ENCODE results near the gene LAMA3. TPM values are rescaled to one million over a fixed set of nuclear protein-coding genes. Genes with fewer than 3 reads are reported as not detected.

The LAMA3 gene
- total and polyA plus RNA-seq, 2 experiments from 2014 or later = 3.9 to 4.9 TPM

GRCh38 chr18:23826850-23827620 is 137.8 kb downstream of the LAMA3 start (continued):
- TF ChIP-seq ZNF331 (CRISPR knock-in tag; IDR thresholded peaks at IDR 0.05; ENCODE audit: low read depth) = no peak
- no peak for TF ChIP-seq ZNF462 (CRISPR knock-in tag; IDR thresholded peaks at IDR 0.05)

GRCh38 chr18:23827681-23828080 is 138.4 kb downstream of the LAMA3 start:
- ATAC-seq (no peak), DNase-seq (ENCODE audit: low spot score) (no peak)
- Histone ChIP-seq H2AFZ (no peak overlapping the region), H4K20me1 (replicated peaks; ENCODE audit: insufficient read depth) (no peaks in the 10 kb centered on the region), H3F3A (replicated peaks; ENCODE audit: low read depth) (no peaks in the 10 kb centered on the region), H3K79me2 (replicated peaks; ENCODE audit: insufficient read depth) (no peaks in the 10 kb centered on the region), H3K9me2 (ENCODE audit: insufficient read depth) (no peaks in the 10 kb centered on the region; the same call in 1 of the 2 replicates), H3K4me2 (no peak overlapping the region), H3K36me3 (ENCODE audit: insufficient read depth) (no peaks in the 10 kb centered on the region), H3K4me3 (no peak overlapping the region), H3K27ac (ENCODE audit: low read depth) (no peak overlapping the region), H3K27me3 (ENCODE audit: insufficient read depth) (no peaks in the 10 kb centered on the region), H3K4me1 (ENCODE audit: insufficient read depth) (peaks cover 10% of the 10 kb centered on the region)
- Mint-ChIP-seq H3K4me1 (peaks cover 3% of the 10 kb centered on the region; the same call in 2 of the 3 replicates), H3K27me3 (ENCODE audit: insufficient read depth, low read depth, poor library complexity) (no peaks in the 10 kb centered on the region), H3K27ac (no peak overlapping the region), H3K36me3 (ENCODE audit: low read depth) (no peaks in the 10 kb centered on the region), H3K9me3 (no peaks in the 10 kb centered on the region), H3K4me3 (no peak overlapping the region)
- TF ChIP-seq NANOG (IDR thresholded peaks at IDR 0.05; ENCODE audit: borderline replicate concordance) = no peak
- no peak for TF ChIP-seq ZNF114 (CRISPR knock-in tag; IDR thresholded peaks at IDR 0.05)
- TF ChIP-seq JUNB (IDR thresholded peaks at IDR 0.05; ENCODE audit: unreplicated experiment) = no peak
- TF ChIP-seq POLR2AphosphoS5 (IDR thresholded peaks at IDR 0.05; ENCODE audit: low read depth) = no peak
- TF ChIP-seq ZNF331 (CRISPR knock-in tag; IDR thresholded peaks at IDR 0.05; ENCODE audit: low read depth) = no peak
- TF ChIP-seq EZH2 (IDR thresholded peaks at IDR 0.05; ENCODE audit: low read depth, unreplicated experiment) = no peak
- no peak for TF ChIP-seq ETS1 (IDR thresholded peaks at IDR 0.05)
- TF ChIP-seq ZNF462 (CRISPR knock-in tag; IDR thresholded peaks at IDR 0.05) = no peak
